HepG2 (cell line): Measurements from ENCODE around the gene SH2D7. TPM values are rescaled to one million over a fixed set of nuclear protein-coding genes. Genes with fewer than 3 reads are reported as not detected.
A peak's percentile ranks its signal among the peaks of the same experiment; 100 is the strongest.

Experiments
- ATAC-seq: fragments of 200-7000 bp; cut with Tn5 transposase; 3 replicates; pipeline ENCODE4 v1.9.1; 2020; ENCODE audit warnings: mild to moderate bottlenecking, moderate library complexity
- BruUV-seq: library from RNA; stranded (reverse); fragments of 400-500 nt; replicated peaks from 2 replicates; lab custom pipeline; 2021; lab: Mats Ljungman, UMichigan
- CTCF ChIA-PET: fragments of 300-600 bp; formaldehyde crosslinking; extraction: SDS; loops from one replicate; lab custom pipeline; 2021; ENCODE audit warnings: low total read pairs, inconsistent platforms, low intra/inter-chr PET ratio; lab: Yijun Ruan, JAX
- POLR2A ChIA-PET: fragments of 350-600 bp; sonication (Branson Sonifier 250); formaldehyde crosslinking; loops from one replicate; lab custom pipeline; 2020; ENCODE audit warnings: antibody characterized with exemption, inconsistent platforms; lab: Yijun Ruan, JAX
- DNase-seq: peaks from one replicate; pipeline ENCODE4 v3.0.0-alpha.2; 2015; ENCODE audit warnings: low spot score
- FAIRE-seq: peaks from 3 replicates; lab custom pipeline; 2011; peaks lifted over from hg19 to GRCh38; lab: Jason Lieb, UNC
- H2AFZ ChIP-seq: one replicate; pipeline ENCODE4 v1.6.1; 2011; ENCODE audit warnings: low read length, inconsistent platforms
- H3K27ac ChIP-seq: fragments of 300-600 bp; 3 replicates; pipeline ENCODE4 v1.8.0; 2011; ENCODE audit warnings: mixed run types, mild to moderate bottlenecking, mixed read lengths, low read length, inconsistent platforms; ENCODE audit not compliant: insufficient read depth; ENCODE audit errors: extremely low read length
- H3K27me3 ChIP-seq, 2 experiments: fragments of 200-600 bp in 1 of 2; 2 replicates in 1 of 2; 3 replicates in 1 of 2; pipeline versions ENCODE4 v1.6.0 to v1.8.0; 2011; ENCODE audit warnings: low read length in 2 of 2, mild to moderate bottlenecking in 2 of 2, moderate library complexity in 2 of 2, inconsistent platforms in 1 of 2; ENCODE audit not compliant: insufficient read depth in 2 of 2, control insufficient read depth in 1 of 2
- H3K36me3 ChIP-seq, 2 experiments: fragments of 200-600 bp in 1 of 2; replicated peaks in 1 of 2; 2 replicates in 1 of 2; 3 replicates in 1 of 2; pipeline versions ENCODE4 v1.5.1 to v1.8.0; 2011; ENCODE audit warnings: low read length in 2 of 2, inconsistent platforms in 1 of 2; ENCODE audit not compliant: insufficient read depth in 2 of 2, control insufficient read depth in 1 of 2
- H3K4me1 ChIP-seq: 2 replicates; pipeline ENCODE4 v1.5.1; 2012; ENCODE audit warnings: low read length, inconsistent platforms; ENCODE audit not compliant: insufficient read depth
- H3K4me2 ChIP-seq: 2 replicates; pipeline ENCODE4 v1.6.0; 2011; ENCODE audit warnings: low read depth, low read length, inconsistent platforms
- H3K4me3 ChIP-seq, 3 experiments: fragments of 200-600 bp in 1 of 3; sonication (generic), shearing (Covaris generic) in 1 of 3; replicated peaks in 1 of 3; 2 replicates each; pipeline ENCODE4 v1.5.1; 2011 to 2016; ENCODE audit warnings: low read length in 3 of 3, inconsistent platforms in 2 of 3, low read depth in 2 of 3, mild to moderate bottlenecking in 2 of 3, control low read depth in 1 of 3, mixed read lengths in 1 of 3; ENCODE audit not compliant: insufficient read depth in 1 of 3
- H3K79me2 ChIP-seq: one replicate; pipeline ENCODE4 v1.6.1; 2011; ENCODE audit warnings: low read length, inconsistent platforms; ENCODE audit not compliant: insufficient read depth
- H3K9ac ChIP-seq: 2 replicates; pipeline ENCODE4 v1.6.0; 2011; ENCODE audit warnings: mild to moderate bottlenecking, low read depth, low read length, inconsistent platforms; ENCODE audit not compliant: insufficient read depth
- H3K9me3 ChIP-seq: 2 replicates; pipeline ENCODE4 v1.5.1; 2012; ENCODE audit warnings: mild to moderate bottlenecking, low read length
- H4K20me1 ChIP-seq: 2 replicates; pipeline ENCODE4 v1.6.0; 2011; ENCODE audit warnings: inconsistent platforms, mild to moderate bottlenecking, low read length, moderate library complexity; ENCODE audit not compliant: insufficient read depth
- DMAP1 ChIP-seq: IDR thresholded peaks from 2 replicates; pipeline ENCODE4 v1.6.1; 2016
- NBN ChIP-seq: fragments of 450-650 bp; conservative IDR thresholded peaks from 2 replicates; pipeline ENCODE4 v1.6.1; 2017
- WGBS: methylation state at CpG from one replicate; pipeline ENCODE4 v1.1.6; 2017; ENCODE audit warnings: low lambda C conversion rate; 5-methylcytosine and 5-hydroxymethylcytosine counted together
- in situ Hi-C: cut with HindIII; loops from 2 replicates; pipeline ENCODE4 v1.10.0; 2017; ENCODE audit warnings: low pct_unique_long_range_greater_than_20kb; ENCODE audit not compliant: extremely low pct_ligation_motif_present
- intact Hi-C: fragments of 100-400 bp; cut with micrococcal nuclease; formaldehyde crosslinking; loops from one replicate; pipeline ENCODE4 v1.10.0; 2022; ENCODE audit not compliant: unreplicated experiment
- polyA plus RNA-seq, 8 experiments: library from polyadenylated mRNA; depleted of rRNA in 3 of 8; stranded (reverse) in 7 of 8; unstranded in 1 of 8; fragments of >200 nt; fragmentation: Illumina TruSeq in 4 of 8; extraction: Trizol in 4 of 8; gene quantifications; 2 replicates each; pipeline versions ENCODE4 v1.2.1 to v1.2.3, GENCODE V29; 2011 to 2016; ENCODE audit warnings: low read depth in 4 of 8, missing spikeins in 1 of 8, mixed read lengths in 1 of 8; ENCODE audit not compliant: insufficient read depth in 1 of 8
- total RNA-seq, 5 experiments: library from RNA; depleted of rRNA; stranded (reverse); fragments of >200 nt; fragmentation: Illumina TruSeq; extraction: Trizol; gene quantifications; 2 replicates each; pipeline ENCODE4 v1.2.3, GENCODE V29; 2016; ENCODE audit warnings: low read depth in 1 of 5
- TF ChIP-seq, protein P1 (sequence below): sonication (generic); formaldehyde crosslinking; IDR thresholded peaks from 2 replicates; pipeline ENCODE4 v1.4.0; 2020; ENCODE audit warnings: missing genetic modification reagents, low read depth, mild to moderate bottlenecking, borderline replicate concordance
- TF ChIP-seq, protein P2 (sequence below): sonication (generic); formaldehyde crosslinking; IDR thresholded peaks from 2 replicates; pipeline ENCODE4 v1.5.0; 2020; ENCODE audit warnings: missing genetic modification reagents
- TF ChIP-seq, protein P3 (sequence below): sonication (generic); formaldehyde crosslinking; IDR thresholded peaks from 2 replicates; pipeline ENCODE4 v1.5.1; 2020; ENCODE audit warnings: mild to moderate bottlenecking, missing genetic modification reagents, moderate library complexity

Gene SH2D7
- total and polyA plus RNA-seq, 2 of the 13 experiments (the other 11 are each of a cell fraction or from before 2014, with no cell fraction given) = not detected

DNA sequence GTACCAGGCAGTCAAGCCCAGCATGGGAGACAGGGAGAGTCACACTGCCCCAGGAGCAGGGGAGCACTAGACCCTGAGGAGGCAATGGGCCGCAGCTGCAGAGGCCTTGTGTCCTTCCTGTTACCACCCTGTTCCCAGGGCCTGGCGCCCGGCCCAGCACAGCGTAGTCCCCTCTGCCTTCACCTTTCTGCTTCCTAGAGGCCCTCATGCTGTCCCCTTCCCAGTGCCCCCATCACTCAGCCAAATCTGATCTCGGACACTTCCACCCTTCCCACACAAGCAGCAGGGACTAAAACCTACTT is 8.0 kb upstream of the SH2D7 start:
- Histone ChIP-seq H3K36me3 (no peaks in the 10 kb centered on the region), H3K79me2 (no peaks in the 10 kb centered on the region), H3K27ac (no peak overlapping the region), H3K4me1 (peaks cover 65% of the 10 kb centered on the region), H3K9ac (no peak overlapping the region), H3K4me2 (peak overlapping the region; percentile 63), H3K4me3 (peak overlapping the region in 1 of 3 experiments; percentile 44; a peak in 1 of 6 replicates), H4K20me1 (no peaks in the 10 kb centered on the region), H3K9me3 (no peaks in the 10 kb centered on the region)
- 43% methylated on average over 4 of the region's 5 CpGs for WGBS
- CTCF ChIA-PET = no interaction called here
- intact Hi-C loops (no loop called here), in situ Hi-C loops (no loop called here)
- FAIRE-seq (no peak), ATAC-seq (peak; percentile 19), DNase-seq (no peak)
- POLR2A ChIA-PET = no interaction called here
- no TSS peak for BruUV-seq
- TF ChIP-seq, protein P1, sequence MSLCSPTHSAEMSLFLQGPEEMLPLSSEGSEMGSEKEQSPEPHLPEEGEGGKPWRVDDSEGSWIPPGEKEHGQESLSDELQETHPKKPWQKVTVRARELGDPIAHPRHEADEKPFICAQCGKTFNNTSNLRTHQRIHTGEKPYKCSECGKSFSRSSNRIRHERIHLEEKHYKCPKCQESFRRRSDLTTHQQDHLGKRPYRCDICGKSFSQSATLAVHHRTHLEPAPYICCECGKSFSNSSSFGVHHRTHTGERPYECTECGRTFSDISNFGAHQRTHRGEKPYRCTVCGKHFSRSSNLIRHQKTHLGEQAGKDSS (CRISPR knock-in tag) = no peak
- TF ChIP-seq, protein P2, sequence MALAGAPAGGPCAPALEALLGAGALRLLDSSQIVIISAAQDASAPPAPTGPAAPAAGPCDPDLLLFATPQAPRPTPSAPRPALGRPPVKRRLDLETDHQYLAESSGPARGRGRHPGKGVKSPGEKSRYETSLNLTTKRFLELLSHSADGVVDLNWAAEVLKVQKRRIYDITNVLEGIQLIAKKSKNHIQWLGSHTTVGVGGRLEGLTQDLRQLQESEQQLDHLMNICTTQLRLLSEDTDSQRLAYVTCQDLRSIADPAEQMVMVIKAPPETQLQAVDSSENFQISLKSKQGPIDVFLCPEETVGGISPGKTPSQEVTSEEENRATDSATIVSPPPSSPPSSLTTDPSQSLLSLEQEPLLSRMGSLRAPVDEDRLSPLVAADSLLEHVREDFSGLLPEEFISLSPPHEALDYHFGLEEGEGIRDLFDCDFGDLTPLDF (CRISPR knock-in tag) = no peak
- no peak for TF ChIP-seq DMAP1
- TF ChIP-seq NBN = no peak
- TF ChIP-seq, protein P3, sequence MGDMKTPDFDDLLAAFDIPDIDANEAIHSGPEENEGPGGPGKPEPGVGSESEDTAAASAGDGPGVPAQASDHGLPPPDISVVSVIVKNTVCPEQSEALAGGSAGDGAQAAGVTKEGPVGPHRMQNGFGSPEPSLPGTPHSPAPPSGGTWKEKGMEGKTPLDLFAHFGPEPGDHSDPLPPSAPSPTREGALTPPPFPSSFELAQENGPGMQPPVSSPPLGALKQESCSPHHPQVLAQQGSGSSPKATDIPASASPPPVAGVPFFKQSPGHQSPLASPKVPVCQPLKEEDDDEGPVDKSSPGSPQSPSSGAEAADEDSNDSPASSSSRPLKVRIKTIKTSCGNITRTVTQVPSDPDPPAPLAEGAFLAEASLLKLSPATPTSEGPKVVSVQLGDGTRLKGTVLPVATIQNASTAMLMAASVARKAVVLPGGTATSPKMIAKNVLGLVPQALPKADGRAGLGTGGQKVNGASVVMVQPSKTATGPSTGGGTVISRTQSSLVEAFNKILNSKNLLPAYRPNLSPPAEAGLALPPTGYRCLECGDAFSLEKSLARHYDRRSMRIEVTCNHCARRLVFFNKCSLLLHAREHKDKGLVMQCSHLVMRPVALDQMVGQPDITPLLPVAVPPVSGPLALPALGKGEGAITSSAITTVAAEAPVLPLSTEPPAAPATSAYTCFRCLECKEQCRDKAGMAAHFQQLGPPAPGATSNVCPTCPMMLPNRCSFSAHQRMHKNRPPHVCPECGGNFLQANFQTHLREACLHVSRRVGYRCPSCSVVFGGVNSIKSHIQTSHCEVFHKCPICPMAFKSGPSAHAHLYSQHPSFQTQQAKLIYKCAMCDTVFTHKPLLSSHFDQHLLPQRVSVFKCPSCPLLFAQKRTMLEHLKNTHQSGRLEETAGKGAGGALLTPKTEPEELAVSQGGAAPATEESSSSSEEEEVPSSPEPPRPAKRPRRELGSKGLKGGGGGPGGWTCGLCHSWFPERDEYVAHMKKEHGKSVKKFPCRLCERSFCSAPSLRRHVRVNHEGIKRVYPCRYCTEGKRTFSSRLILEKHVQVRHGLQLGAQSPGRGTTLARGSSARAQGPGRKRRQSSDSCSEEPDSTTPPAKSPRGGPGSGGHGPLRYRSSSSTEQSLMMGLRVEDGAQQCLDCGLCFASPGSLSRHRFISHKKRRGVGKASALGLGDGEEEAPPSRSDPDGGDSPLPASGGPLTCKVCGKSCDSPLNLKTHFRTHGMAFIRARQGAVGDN (CRISPR knock-in tag) = peak; percentile 29; the same call in 1 of the 2 replicates
- TF ChIP-seq, all 625 proteins: peak for 1
- no peaks in the 10 kb centered on the region; a peak in 1 of 5 replicates for H3K27me3 ChIP-seq
- no peak overlapping the region for H2AFZ ChIP-seq
